ACC112 (cell line): ENCODE data around the gene ZDHHC11B.
"Not testable (repeated sequence)": the region's sequence is repeated elsewhere in the genome, so short reads cannot be mapped to it uniquely, and the experiment has no call there.

Experiments used
- H2AFZ ChIP-seq: fragments of 200-600 bp; sonication (generic); one replicate; pipeline ENCODE4 v1.6.0; 2017; ENCODE audit warnings: antibody characterized with exemption, low read length; ENCODE audit not compliant: unreplicated experiment
- H3K27ac ChIP-seq: fragments of 200-600 bp; sonication (generic); 2 replicates; pipeline ENCODE4 v1.5.1; 2014; ENCODE audit warnings: low read depth, mild to moderate bottlenecking, antibody characterized with exemption, low read length, moderate library complexity
- H3K27me3 ChIP-seq: fragments of 200-600 bp; sonication (generic); 2 replicates; pipeline ENCODE4 v1.6.1; 2014; ENCODE audit warnings: mild to moderate bottlenecking, antibody characterized with exemption, low read length, moderate library complexity, mixed read lengths; ENCODE audit not compliant: insufficient read depth
- H3K36me3 ChIP-seq: fragments of 200-600 bp; sonication (generic); 2 replicates; pipeline ENCODE4 v1.6.1; 2016; ENCODE audit warnings: mild to moderate bottlenecking, antibody characterized with exemption, low read length, moderate library complexity, mixed read lengths; ENCODE audit not compliant: insufficient read depth
- H3K4me1 ChIP-seq: fragments of 200-600 bp; sonication (generic); one replicate; pipeline ENCODE4 v1.6.1; 2016; ENCODE audit warnings: low read length, mixed read lengths; ENCODE audit not compliant: insufficient read depth, unreplicated experiment, control insufficient read depth
- H3K4me3 ChIP-seq: fragments of 200-600 bp; sonication (generic); 2 replicates; pipeline ENCODE4 v1.5.1; 2014; ENCODE audit warnings: mild to moderate bottlenecking, low read depth, low read length
- H3K79me2 ChIP-seq: fragments of 200-600 bp; sonication (generic); one replicate; pipeline ENCODE4 v1.6.0; 2016; ENCODE audit warnings: low read length; ENCODE audit not compliant: control insufficient read depth, unreplicated experiment, insufficient read depth

ZDHHC11B gene

DNA sequence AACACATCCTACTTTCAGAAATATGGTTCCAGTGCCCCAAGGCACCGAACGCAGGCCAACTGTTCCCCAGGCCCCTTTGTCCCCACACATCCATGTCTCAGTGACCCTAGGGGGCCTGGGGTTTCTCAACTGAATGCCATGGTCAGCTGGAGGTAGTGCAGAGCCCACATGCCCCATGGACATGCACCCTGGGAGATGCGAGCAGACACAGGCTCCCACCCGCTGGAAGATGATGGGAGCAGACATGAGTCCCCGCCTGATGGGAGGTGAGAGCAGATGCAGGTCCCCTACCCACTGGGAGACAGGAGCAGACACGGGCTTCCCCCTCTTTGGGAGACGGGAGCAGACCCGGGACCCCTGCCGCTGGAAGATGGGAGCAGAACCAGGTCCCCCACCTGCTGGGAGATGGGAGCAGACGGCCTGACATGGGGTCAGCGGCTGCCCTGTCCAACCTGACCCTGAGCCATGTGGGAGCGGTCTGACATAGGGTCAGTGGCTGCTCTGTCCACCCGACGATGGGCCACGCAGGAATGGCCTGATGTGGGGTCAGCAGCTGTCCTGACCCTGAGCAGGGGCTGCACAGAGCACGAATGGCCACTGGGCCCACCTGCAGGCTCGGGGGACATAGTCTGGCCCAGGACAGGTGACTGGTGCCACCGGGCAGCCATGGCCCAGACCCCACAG, 18.4 kb downstream of the ZDHHC11B start:
- Histone ChIP-seq H3K4me1 (no peaks in the 10 kb centered on the region), H3K27me3 (0 out of 2 replicates have a peak, but pooled peaks cover 2% of the 10 kb centered on the region), H2AFZ (no peak overlapping the region), H3K79me2 (no peaks in the 10 kb centered on the region), H3K27ac (no peak overlapping the region), H3K36me3 (no peaks in the 10 kb centered on the region), H3K4me3 (no peak overlapping the region)

DNA sequence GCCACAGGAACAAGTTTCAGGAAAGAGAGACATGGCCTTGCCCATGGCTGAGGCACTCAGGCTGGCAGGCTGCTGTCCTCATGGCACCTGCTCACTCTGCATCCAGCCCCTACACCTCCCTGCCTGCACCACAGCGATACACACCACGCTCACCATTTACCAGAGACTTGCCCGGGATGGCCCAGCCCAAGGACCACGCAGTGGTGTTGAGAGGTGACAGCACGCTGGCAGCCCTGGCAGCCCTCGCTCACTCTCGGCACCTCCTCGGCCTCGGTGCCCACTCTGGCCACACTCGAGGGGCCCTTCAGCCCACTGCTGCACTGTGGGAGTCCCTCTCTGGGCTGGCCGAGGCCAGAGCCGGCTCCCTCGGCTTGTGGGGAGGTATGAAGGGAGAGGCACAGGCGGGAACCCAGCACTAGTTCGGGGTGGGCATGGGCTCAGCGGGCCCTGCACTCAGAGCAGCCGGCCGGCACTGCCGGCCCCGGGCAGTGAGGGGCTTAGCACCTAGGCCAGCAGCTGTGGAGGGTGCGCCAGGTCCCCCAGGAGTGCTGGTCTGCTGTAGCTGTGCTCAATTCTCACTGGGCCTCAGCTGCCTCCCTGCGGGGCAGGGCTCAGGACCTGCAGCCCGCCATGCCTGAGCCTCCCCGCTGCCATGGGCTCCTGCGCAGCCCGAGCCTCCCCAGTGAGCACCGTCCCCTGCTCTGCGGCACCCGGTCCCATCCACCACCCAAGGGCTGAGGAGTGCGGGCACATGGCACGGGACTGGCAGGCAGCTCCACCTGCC, 20.3 kb downstream of the ZDHHC11B start:
- Histone ChIP-seq H3K27me3 (peaks cover 7% of the 10 kb centered on the region; the same call in 1 of the 2 replicates), H3K27ac (no peak overlapping the region), H3K36me3 (no peaks in the 10 kb centered on the region), H2AFZ (no peak overlapping the region), H3K4me1 (no peaks in the 10 kb centered on the region), H3K79me2 (no peaks in the 10 kb centered on the region), H3K4me3 (no peak overlapping the region)

DNA sequence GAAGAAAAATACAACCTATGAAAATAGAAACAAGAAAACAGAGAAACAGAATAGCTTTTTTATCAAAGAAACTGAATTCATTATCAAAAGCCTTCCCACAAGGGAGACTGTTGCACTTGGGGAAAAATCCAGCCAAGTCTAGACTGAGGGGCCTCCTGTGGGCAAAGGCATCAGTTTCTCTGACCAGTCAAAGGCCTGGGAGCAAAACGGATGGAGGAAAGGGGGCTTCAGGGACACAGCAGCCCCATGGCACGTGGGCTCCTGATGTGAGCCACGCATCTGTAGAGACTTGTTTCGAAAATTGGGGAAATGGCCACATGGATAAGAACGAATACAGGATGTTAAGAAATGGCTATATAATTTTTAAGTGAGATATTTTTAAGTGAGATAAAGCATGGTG, 21.1 kb downstream of the ZDHHC11B start:
- Histone ChIP-seq H2AFZ (no peak overlapping the region), H3K27ac (no peak overlapping the region), H3K79me2 (no peaks in the 10 kb centered on the region), H3K4me3 (no peak overlapping the region), H3K36me3 (no peaks in the 10 kb centered on the region), H3K27me3 (peaks cover 14% of the 10 kb centered on the region; the same call in 1 of the 2 replicates), H3K4me1 (no peaks in the 10 kb centered on the region)

- not testable (repeated sequence) for H3K4me3 ChIP-seq, H2AFZ ChIP-seq, H3K4me1 ChIP-seq, H3K27ac ChIP-seq, H3K36me3 ChIP-seq, H3K79me2 ChIP-seq
- peaks cover 18% of the 10 kb centered on the region; the same call in 1 of the 2 replicates for H3K27me3 ChIP-seq
Measured at GRCh38 chr5:762996-763395, 21.5 kb downstream of the ZDHHC11B start.

DNA sequence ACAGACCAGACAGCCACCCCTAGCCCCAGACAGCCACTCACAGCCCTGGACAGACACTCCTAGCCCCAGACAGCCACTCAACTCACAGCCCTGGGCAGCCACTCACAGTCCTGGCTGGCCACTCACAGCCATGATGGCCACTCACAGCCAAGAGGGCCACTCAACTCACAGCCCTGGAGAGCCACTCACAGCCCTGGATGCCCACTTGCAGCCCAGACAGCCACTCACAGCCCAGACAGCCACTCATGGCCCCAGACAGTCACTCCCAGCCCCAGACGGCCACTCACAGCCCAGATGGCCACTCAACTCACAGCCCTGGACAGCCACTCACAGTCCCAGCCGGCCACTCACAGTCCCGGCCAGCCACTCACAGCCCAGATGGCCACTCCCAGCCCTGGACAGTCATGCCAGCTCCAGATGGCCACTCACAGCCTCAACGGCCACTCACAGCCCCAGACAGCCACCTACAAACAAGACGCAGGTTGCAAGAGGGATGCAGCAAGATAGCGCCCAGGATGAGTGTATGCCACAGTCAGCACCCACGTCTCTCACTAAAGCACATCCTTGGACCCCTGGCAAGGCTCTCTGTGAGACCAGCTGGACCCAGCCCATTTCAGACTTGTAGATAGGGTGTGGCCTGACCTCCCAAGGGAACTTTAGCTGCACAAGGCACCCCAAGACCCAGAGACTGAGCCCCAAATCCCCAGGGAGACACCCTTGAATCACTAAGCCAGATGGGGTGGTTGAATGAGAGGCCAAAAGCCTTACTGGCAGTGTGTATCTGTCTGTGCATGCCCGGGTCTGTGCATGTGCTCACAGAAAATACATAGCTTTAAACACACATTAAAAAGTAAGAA, 22.4 kb downstream of the ZDHHC11B start:
- H3K79me2 ChIP-seq, result no peaks in the 10 kb centered on the region
- H3K4me3 ChIP-seq, result no peak overlapping the region
- peaks cover 25% of the 10 kb centered on the region for H3K27me3 ChIP-seq
- H3K36me3 ChIP-seq, result no peaks in the 10 kb centered on the region
- H2AFZ ChIP-seq, result no peak overlapping the region
- no peaks in the 10 kb centered on the region for H3K4me1 ChIP-seq
- H3K27ac ChIP-seq, result no peak overlapping the region

DNA sequence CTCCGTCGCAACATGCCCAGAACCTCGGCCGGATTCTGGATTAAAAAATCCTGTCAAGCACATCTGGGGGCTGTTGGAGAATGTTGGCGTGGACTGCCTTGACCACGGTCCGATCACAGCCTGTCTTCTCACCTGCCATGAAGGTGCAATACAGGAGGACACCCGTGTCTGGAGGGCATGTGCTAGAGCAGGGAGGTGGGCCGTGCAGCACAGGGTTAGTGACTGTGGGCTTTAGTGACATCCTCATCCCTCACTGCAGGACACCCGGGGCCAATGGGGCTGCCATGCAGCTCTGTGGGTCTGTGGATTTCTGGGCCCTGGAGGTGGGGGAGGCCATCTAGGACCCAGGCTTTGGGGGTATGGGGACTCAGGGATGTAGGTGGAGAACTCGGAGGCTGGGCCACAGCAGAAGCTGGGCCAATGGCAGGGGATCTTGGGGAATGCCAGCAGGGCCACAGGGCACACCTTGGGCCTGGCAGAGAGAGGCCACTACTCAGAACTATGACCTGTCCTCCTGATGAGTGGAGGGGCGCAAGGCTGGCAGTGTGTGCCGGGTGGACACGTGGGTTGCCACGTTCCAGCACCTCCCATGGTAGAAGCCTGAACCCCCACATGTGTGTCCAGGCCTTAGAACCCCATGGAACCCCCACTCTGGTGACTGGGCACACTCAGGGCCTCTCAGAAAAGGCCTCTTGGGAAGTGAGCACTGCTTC, 23.3 kb downstream of the ZDHHC11B start:
- Histone ChIP-seq H3K27me3 (peaks cover 25% of the 10 kb centered on the region), H3K79me2 (no peaks in the 10 kb centered on the region), H3K27ac (no peak overlapping the region), H3K4me3 (no peak overlapping the region), H3K4me1 (no peaks in the 10 kb centered on the region), H3K36me3 (no peaks in the 10 kb centered on the region), H2AFZ (no peak overlapping the region)

GRCh38 chr5:760363-761058, 24.0 kb downstream of the ZDHHC11B start:
- H3K36me3 ChIP-seq, result no peaks in the 10 kb centered on the region
- H3K4me3 ChIP-seq, result no peak overlapping the region
- no peaks in the 10 kb centered on the region for H3K79me2 ChIP-seq
- no peak overlapping the region for H2AFZ ChIP-seq
- no peak overlapping the region for H3K27ac ChIP-seq
- H3K27me3 ChIP-seq, result peaks cover 25% of the 10 kb centered on the region
- no peaks in the 10 kb centered on the region for H3K4me1 ChIP-seq

DNA sequence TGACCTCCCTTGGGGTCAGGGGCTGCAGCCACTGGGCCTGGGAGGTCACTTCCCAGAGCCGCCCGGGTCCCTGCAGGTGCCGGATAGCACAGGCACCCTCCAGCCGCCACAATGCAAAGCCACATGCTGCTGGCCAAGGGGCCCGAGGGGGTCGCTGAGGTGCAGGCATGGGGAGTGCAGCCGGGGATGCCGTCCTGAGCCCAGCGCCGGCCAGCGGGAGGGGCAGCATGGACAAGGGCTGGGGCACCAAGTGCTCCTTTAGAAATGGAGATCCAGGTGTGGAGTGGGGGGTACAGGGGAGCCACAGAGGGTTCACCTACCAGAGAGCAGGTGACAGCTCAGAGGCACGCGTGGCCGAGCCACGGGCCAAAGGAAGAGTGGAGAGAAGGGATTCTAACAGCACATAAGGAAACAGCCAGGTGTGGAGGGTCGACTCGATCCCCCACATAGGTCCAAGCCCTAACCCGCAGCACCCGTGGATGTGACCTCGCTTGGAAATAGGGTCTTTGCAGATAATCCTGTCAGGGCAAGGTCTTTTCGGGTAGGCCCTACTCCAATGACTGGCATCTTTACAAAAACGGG, 24.7 kb downstream of the ZDHHC11B start:
- Histone ChIP-seq H3K36me3 (no peaks in the 10 kb centered on the region), H2AFZ (no peak overlapping the region), H3K4me3 (no peak overlapping the region), H3K27ac (no peak overlapping the region), H3K4me1 (no peaks in the 10 kb centered on the region), H3K79me2 (no peaks in the 10 kb centered on the region), H3K27me3 (peaks cover 25% of the 10 kb centered on the region)

DNA sequence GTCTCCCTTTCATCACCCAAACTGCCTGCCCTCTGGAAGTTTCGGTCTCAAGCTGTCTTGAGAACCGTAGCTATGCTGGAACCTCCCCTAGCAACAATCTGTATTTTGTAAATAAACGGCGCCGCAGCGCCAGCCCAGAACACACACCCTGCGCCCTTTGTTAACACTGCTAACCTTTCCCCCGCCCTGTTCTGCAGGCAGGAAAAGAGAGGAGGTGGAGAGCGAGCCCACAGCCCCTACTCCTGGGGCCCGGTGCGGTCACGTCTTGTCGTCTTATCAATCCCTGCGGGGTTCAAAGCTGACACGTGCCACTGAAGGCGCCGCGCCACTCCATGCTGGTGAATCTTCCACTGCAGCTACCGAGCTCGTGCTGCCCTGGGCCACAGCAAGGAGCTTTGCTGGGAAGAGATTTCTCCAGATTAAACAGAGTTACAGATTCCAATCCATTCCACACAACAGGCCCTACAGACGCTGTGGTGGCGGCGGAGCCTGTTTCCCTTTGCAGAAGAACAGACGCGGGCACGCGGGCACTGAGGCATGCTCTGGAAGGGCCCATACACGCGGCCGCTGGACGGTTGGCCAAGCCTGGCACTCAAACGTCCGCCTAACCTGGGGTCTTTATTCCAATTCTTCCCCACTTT, 25.3 kb downstream of the ZDHHC11B start:
- no peak overlapping the region for H3K27ac ChIP-seq
- H3K79me2 ChIP-seq, result no peaks in the 10 kb centered on the region
- H2AFZ ChIP-seq, result no peak overlapping the region

More for the DNA sequence above, 25.3 kb downstream of the ZDHHC11B start:
- Histone ChIP-seq H3K4me3 (no peak overlapping the region), H3K36me3 (no peaks in the 10 kb centered on the region), H3K4me1 (no peaks in the 10 kb centered on the region), H3K27me3 (peaks cover 25% of the 10 kb centered on the region)
